Stimulated activated naive CD8-positive, alpha-beta T cell treated with anti-CD3 and anti-CD28 coated beads, Interleukin-15, Interleukin-2, amounts not matched to agents 100 ng/mL and 50 ng/mL, for 24 hours (primary cell): Measurements from ENCODE around the gene CHML.

Source experiments
- H3K27ac Mint-ChIP-seq: one replicate; pipeline ENCODE4 v1.8.0; 2021; ENCODE audit warnings: mild to moderate bottlenecking, mixed read lengths
- H3K27me3 Mint-ChIP-seq: one replicate; pipeline ENCODE4 v1.8.0; 2021; ENCODE audit warnings: mixed read lengths
- H3K36me3 Mint-ChIP-seq: one replicate; pipeline ENCODE4 v1.8.0; 2021; ENCODE audit warnings: low read depth, mixed read lengths
- H3K4me1 Mint-ChIP-seq: one replicate; pipeline ENCODE4 v1.8.0; 2021; ENCODE audit warnings: low read depth, mixed read lengths
- H3K4me3 Mint-ChIP-seq: one replicate; pipeline ENCODE4 v1.8.0; 2021; ENCODE audit warnings: mild to moderate bottlenecking, mixed read lengths
- H3K9me3 Mint-ChIP-seq: one replicate; pipeline ENCODE4 v1.8.0; 2021; ENCODE audit warnings: mixed read lengths

CHML gene

GRCh38 chr1:241615043-241615974 lies 24.9 kb downstream of the CHML start:
- H3K4me3 Mint-ChIP-seq = no peak overlapping the region
- no peak overlapping the region for H3K27ac Mint-ChIP-seq
- H3K27me3 Mint-ChIP-seq = no peaks in the 10 kb centered on the region
- no peaks in the 10 kb centered on the region for H3K9me3 Mint-ChIP-seq
- H3K36me3 Mint-ChIP-seq = peaks cover 5% of the 10 kb centered on the region
- peaks cover 41% of the 10 kb centered on the region for H3K4me1 Mint-ChIP-seq

- H3K27ac Mint-ChIP-seq = no peak overlapping the region
- no peaks in the 10 kb centered on the region for H3K27me3 Mint-ChIP-seq
- H3K36me3 Mint-ChIP-seq = peaks cover 5% of the 10 kb centered on the region
- no peaks in the 10 kb centered on the region for H3K9me3 Mint-ChIP-seq
- no peak overlapping the region for H3K4me3 Mint-ChIP-seq
- peaks cover 41% of the 10 kb centered on the region for H3K4me1 Mint-ChIP-seq
Observed at GRCh38 chr1:241614572-241614971, 25.6 kb downstream of the CHML start.

DNA sequence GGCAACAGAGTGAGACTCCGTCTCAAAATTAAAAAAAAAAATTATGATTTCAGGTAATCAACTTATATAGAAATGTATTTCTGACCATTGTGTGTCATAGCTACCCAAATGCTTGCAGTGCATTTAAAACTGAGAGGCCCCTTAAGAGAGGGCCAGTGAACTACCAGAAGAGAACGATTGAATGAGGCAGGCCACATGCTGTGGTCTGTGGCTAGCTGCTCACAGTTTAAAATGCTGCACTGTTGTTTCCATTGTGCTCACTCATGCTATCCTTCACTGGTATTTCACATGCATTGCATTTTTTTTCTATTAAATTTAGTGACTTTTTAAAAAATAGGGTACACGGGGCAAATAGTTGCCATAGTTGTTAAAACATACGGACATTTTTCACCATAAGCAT lies 26.0 kb downstream of the CHML start:
- H3K27me3 Mint-ChIP-seq = no peaks in the 10 kb centered on the region
- H3K27ac Mint-ChIP-seq = no peak overlapping the region
- no peaks in the 10 kb centered on the region for H3K9me3 Mint-ChIP-seq
- peaks cover 5% of the 10 kb centered on the region for H3K36me3 Mint-ChIP-seq
- H3K4me3 Mint-ChIP-seq = no peak overlapping the region
- H3K4me1 Mint-ChIP-seq = peaks cover 41% of the 10 kb centered on the region

GRCh38 chr1:241612533-241613477 lies 27.4 kb downstream of the CHML start:
- Mint-ChIP-seq H3K4me3 (no peak overlapping the region), H3K4me1 (peaks cover 42% of the 10 kb centered on the region), H3K36me3 (peaks cover 5% of the 10 kb centered on the region), H3K9me3 (no peaks in the 10 kb centered on the region), H3K27me3 (no peaks in the 10 kb centered on the region), H3K27ac (peak overlapping the region; percentile 73)

GRCh38 chr1:241611736-241612135 lies 28.4 kb downstream of the CHML start:
- Mint-ChIP-seq H3K9me3 (no peaks in the 10 kb centered on the region), H3K4me1 (peaks cover 34% of the 10 kb centered on the region), H3K36me3 (no peaks in the 10 kb centered on the region), H3K4me3 (no peak overlapping the region), H3K27ac (no peak overlapping the region), H3K27me3 (no peaks in the 10 kb centered on the region)

DNA sequence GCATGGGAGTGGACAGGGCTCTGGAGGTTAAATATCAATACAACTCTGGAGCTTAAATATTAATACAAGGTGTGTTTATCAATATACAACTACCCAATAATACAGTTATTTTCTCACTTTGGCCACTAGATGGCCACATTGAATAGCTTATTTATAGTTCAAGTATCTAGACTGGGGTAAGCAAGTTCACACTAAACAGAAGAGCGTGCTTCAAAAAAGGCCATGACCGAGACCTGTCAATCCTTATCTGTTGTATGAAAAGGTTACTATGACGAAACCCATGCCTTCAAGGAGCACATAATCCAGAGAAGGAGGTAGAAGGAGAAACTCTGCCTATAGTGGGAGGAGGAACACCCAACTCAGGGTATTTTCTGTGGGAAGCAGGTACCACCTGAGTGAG lies 29.1 kb downstream of the CHML start:
- H3K9me3 Mint-ChIP-seq = no peaks in the 10 kb centered on the region
- peaks cover 34% of the 10 kb centered on the region for H3K4me1 Mint-ChIP-seq
- no peaks in the 10 kb centered on the region for H3K36me3 Mint-ChIP-seq

GRCh38 chr1:241610056-241610815 lies 29.9 kb downstream of the CHML start:
- Mint-ChIP-seq H3K4me3 (no peak overlapping the region), H3K9me3 (no peaks in the 10 kb centered on the region)

More for the DNA sequence above, 29.1 kb downstream of the CHML start:
- H3K27ac Mint-ChIP-seq = no peak overlapping the region
- no peak overlapping the region for H3K4me3 Mint-ChIP-seq
- H3K27me3 Mint-ChIP-seq = no peaks in the 10 kb centered on the region

DNA sequence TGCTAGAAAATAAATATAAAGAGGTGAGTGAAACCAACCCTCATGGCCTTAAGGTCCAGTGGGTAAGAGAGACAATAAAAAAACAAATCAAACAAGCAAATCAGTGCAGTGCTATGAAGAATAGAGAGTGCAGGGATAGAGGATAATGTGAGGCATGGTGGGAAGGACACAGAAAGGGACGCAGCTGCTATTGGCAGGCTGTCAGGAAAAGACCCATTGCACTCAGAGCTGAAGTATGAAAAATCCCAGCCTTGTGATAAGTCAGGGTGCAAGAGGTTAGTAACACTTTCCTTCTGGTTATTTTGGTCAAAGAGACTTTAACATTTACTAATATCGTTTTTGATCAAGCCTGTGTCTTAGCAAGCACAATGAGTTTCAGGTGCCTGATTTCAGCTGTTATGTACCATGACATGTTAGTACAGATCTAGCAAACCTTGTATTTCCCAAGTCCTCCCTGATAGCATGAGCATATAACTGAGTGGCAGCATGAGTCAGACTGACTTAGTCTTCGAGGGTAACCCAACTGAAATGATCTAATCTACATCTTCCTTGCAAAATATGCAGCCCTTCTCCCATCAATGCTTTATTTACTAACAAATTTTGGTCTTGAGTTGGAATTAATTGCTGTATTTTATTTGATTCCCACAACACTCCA lies 31.7 kb downstream of the CHML start:
- Mint-ChIP-seq H3K4me1 (peaks cover 30% of the 10 kb centered on the region), H3K27me3 (no peaks in the 10 kb centered on the region), H3K36me3 (peaks cover 6% of the 10 kb centered on the region), H3K9me3 (no peaks in the 10 kb centered on the region), H3K4me3 (no peak overlapping the region), H3K27ac (no peak overlapping the region)

More at GRCh38 chr1:241610056-241610815, 29.9 kb downstream of the CHML start:
- Mint-ChIP-seq H3K4me1 (peaks cover 34% of the 10 kb centered on the region), H3K27ac (no peak overlapping the region), H3K36me3 (no peaks in the 10 kb centered on the region), H3K27me3 (no peaks in the 10 kb centered on the region)

DNA sequence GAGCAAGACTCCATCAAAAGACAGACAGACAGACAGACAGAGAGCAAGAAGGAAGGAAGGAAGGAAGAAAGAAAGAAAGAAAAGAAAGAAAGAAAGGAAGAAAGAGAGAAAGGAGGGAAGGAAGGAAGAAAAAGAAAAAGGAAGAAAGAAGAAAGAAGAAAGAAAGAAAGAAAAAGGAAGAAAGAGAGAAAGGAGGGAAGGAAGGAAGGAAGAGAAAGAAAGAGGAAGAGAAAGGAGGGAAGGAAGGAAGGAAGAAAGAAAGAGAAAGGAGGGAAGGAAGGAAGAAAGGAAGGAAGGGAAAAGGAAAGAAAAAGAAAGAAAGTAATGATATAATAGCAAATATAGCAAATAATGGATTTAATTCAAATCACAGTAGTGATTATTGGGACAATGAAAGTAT lies 32.7 kb downstream of the CHML start:
- Mint-ChIP-seq H3K9me3 (no peaks in the 10 kb centered on the region), H3K27me3 (no peaks in the 10 kb centered on the region), H3K4me3 (no peak overlapping the region), H3K36me3 (peaks cover 15% of the 10 kb centered on the region), H3K27ac (no peak overlapping the region), H3K4me1 (peaks cover 26% of the 10 kb centered on the region)

- Mint-ChIP-seq H3K4me3 (no peak overlapping the region), H3K36me3 (peaks cover 24% of the 10 kb centered on the region), H3K4me1 (peaks cover 24% of the 10 kb centered on the region), H3K9me3 (no peaks in the 10 kb centered on the region), H3K27me3 (no peaks in the 10 kb centered on the region), H3K27ac (no peak overlapping the region)
Observed at GRCh38 chr1:241606544-241606943, 33.6 kb downstream of the CHML start.

GRCh38 chr1:241605146-241605805 lies 34.9 kb downstream of the CHML start:
- Mint-ChIP-seq H3K36me3 (peaks cover 30% of the 10 kb centered on the region), H3K4me1 (peaks cover 30% of the 10 kb centered on the region), H3K4me3 (no peak overlapping the region), H3K27ac (no peak overlapping the region), H3K9me3 (no peaks in the 10 kb centered on the region), H3K27me3 (no peaks in the 10 kb centered on the region)

DNA sequence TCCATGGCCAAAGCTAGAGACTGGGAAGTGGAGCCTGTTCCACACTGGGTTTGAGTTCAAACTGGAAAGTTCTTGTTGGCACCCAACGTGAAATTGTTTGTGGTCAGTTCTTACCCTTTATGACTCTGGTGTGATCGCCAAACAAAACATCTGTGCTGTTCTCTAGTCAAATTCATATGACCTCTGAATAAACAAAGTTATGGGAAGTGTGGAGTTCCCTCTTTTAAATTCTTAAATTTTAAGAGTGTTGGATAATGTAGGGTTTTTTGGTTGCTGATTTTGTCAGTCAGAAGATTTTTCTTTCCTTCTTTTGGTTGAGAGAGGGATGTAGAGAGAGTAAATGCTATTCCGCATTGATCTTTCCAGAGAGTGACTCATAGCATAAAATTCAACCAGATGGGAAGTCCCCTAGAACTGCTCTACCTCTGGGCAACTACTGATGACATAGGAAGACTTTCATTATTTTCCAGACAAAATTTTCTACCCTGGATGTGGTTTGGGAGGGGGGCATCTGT lies 36.4 kb downstream of the CHML start:
- H3K36me3 Mint-ChIP-seq = peaks cover 30% of the 10 kb centered on the region
- H3K9me3 Mint-ChIP-seq = no peaks in the 10 kb centered on the region
- H3K4me3 Mint-ChIP-seq = no peak overlapping the region
- no peaks in the 10 kb centered on the region for H3K27me3 Mint-ChIP-seq
- peak overlapping the region; percentile 64 for H3K27ac Mint-ChIP-seq
- H3K4me1 Mint-ChIP-seq = peaks cover 29% of the 10 kb centered on the region

GRCh38 chr1:241600496-241600901 lies 39.7 kb downstream of the CHML start:
- Mint-ChIP-seq H3K27ac (peak overlapping the region; percentile 17), H3K36me3 (peaks cover 45% of the 10 kb centered on the region), H3K4me1 (peaks cover 30% of the 10 kb centered on the region), H3K27me3 (no peaks in the 10 kb centered on the region), H3K4me3 (no peak overlapping the region), H3K9me3 (no peaks in the 10 kb centered on the region)
